SK-N-SH (cell line): Measurements from ENCODE around the gene LTBP1. TPM values are rescaled to one million over a fixed set of nuclear protein-coding genes. Genes with fewer than 3 reads are reported as not detected.

Source experiments
- CTCF ChIA-PET: fragments of 300-600, 350-600 bp; formaldehyde crosslinking; extraction: SDS; loops from one replicate; lab custom pipeline; 2021; lab: Yijun Ruan, JAX
- POLR2A ChIA-PET: fragments of 350-600 bp; sonication (Branson Sonifier 250); formaldehyde crosslinking; extraction: SDS; loops from one replicate; lab custom pipeline; 2020; ENCODE audit warnings: antibody characterized with exemption, inconsistent platforms; lab: Yijun Ruan, JAX
- DNase-seq: peaks from one replicate; pipeline ENCODE4 v3.0.0; 2012
- H2AFZ ChIP-seq: fragments of 200-600 bp; sonication (generic); 2 replicates; pipeline ENCODE4 v1.8.1; 2016; ENCODE audit warnings: antibody characterized with exemption, mild to moderate bottlenecking, low read depth
- H3F3A ChIP-seq: fragments of 200-600 bp; sonication (generic); replicated peaks from 2 replicates; pipeline ENCODE3; 2016; ENCODE audit warnings: antibody characterized with exemption, mild to moderate bottlenecking; ENCODE audit not compliant: insufficient read depth
- H3K27ac ChIP-seq, 2 experiments: fragments of 200-500 bp in 1 of 2; fragments of 200-600 bp in 1 of 2; sonication (Bioruptor generic) in 1 of 2; sonication (generic), shearing (Covaris generic) in 1 of 2; 2 replicates each; pipeline versions ENCODE4 v1.5.1 to v1.6.1; 2014 to 2016; ENCODE audit warnings: low read depth in 2 of 2, inconsistent platforms in 1 of 2, low read length in 1 of 2, mild to moderate bottlenecking in 1 of 2, mixed read lengths in 1 of 2
- H3K27me3 ChIP-seq: fragments of 200-600 bp; sonication (generic), shearing (Covaris generic); 2 replicates; pipeline ENCODE4 v1.6.1; 2016; ENCODE audit warnings: mixed run types; ENCODE audit not compliant: insufficient read depth
- H3K36me3 ChIP-seq, 2 experiments: fragments of 200-500 bp in 1 of 2; fragments of 200-600 bp in 1 of 2; sonication (Bioruptor generic) in 1 of 2; sonication (generic) in 1 of 2; replicated peaks in 1 of 2; 2 replicates each; pipeline versions ENCODE3 to v1.5.1; 2014 to 2016; ENCODE audit warnings: low read length in 1 of 2, mild to moderate bottlenecking in 1 of 2; ENCODE audit not compliant: insufficient read depth in 2 of 2, control insufficient read depth in 1 of 2
- H3K4me1 ChIP-seq, 2 experiments: fragments of 200-500 bp in 1 of 2; fragments of 200-600 bp in 1 of 2; sonication (Bioruptor generic) in 1 of 2; sonication (generic), shearing (Covaris generic) in 1 of 2; 2 replicates each; pipeline versions ENCODE4 v1.5.1 to v1.6.1; 2014 to 2016; ENCODE audit warnings: low read depth in 1 of 2, low read length in 1 of 2, mixed run types in 1 of 2; ENCODE audit not compliant: insufficient read depth in 2 of 2, control insufficient read depth in 1 of 2
- H3K4me2 ChIP-seq: fragments of 200-600 bp; sonication (generic), shearing (Covaris generic); 2 replicates; pipeline ENCODE4 v1.6.1; 2017; ENCODE audit warnings: mixed run types
- H3K4me3 ChIP-seq, 2 experiments: fragments of 200-500 bp in 1 of 2; fragments of 200-600 bp in 1 of 2; sonication (Bioruptor generic) in 1 of 2; sonication (generic), shearing (Covaris generic) in 1 of 2; 2 replicates each; pipeline versions ENCODE4 v1.5.1 to v1.8.1; 2014 to 2016; ENCODE audit warnings: low read depth in 2 of 2, inconsistent platforms in 1 of 2, low read length in 1 of 2, mild to moderate bottlenecking in 1 of 2, mixed read lengths in 1 of 2, moderate library complexity in 1 of 2
- H3K79me2 ChIP-seq: fragments of 200-600 bp; sonication (generic); 2 replicates; pipeline ENCODE4 v1.8.1; 2017; ENCODE audit warnings: mild to moderate bottlenecking; ENCODE audit not compliant: insufficient read depth
- H3K9ac ChIP-seq: fragments of 200-600 bp; sonication (generic); 2 replicates; pipeline ENCODE4 v1.6.1; 2017; ENCODE audit warnings: mixed run types
- H3K9me2 ChIP-seq: fragments of 200-600 bp; sonication (generic); 2 replicates; pipeline ENCODE4 v1.6.1; 2017; ENCODE audit warnings: mixed run types
- H3K9me3 ChIP-seq: fragments of 200-600 bp; sonication (generic); 2 replicates; pipeline ENCODE4 v1.6.1; 2017; ENCODE audit warnings: mixed run types, mild to moderate bottlenecking, moderate library complexity
- H4K20me1 ChIP-seq: fragments of 200-600 bp; sonication (generic); 2 replicates; pipeline ENCODE4 v1.6.1; 2017; ENCODE audit warnings: mild to moderate bottlenecking, mixed run types; ENCODE audit not compliant: insufficient read depth
- CHD2 ChIP-seq: fragments of 150-350 bp; IDR thresholded peaks from 2 replicates; pipeline ENCODE4 v1.6.1; 2018; ENCODE audit warnings: low read length; ENCODE audit not compliant: partially characterized antibody
- ELF1 ChIP-seq: IDR thresholded peaks from 2 replicates; pipeline ENCODE4 v1.4.0; 2012
- FOSL2 ChIP-seq: IDR thresholded peaks from 2 replicates; pipeline ENCODE4 v1.4.0; 2012; ENCODE audit warnings: low read depth, mild to moderate bottlenecking, moderate library complexity, borderline replicate concordance
- FOXJ3 ChIP-seq: sonication (generic); formaldehyde crosslinking; IDR thresholded peaks from 2 replicates; pipeline ENCODE4 v1.5.1; 2020; ENCODE audit warnings: mild to moderate bottlenecking, missing genetic modification reagents
- NFIC ChIP-seq: IDR thresholded peaks from 2 replicates; pipeline ENCODE4 v1.4.0; 2012; ENCODE audit warnings: borderline replicate concordance
- RAD21 ChIP-seq: IDR thresholded peaks from 2 replicates; pipeline ENCODE4 v1.6.1; 2012; ENCODE audit warnings: mild to moderate bottlenecking, low read length
- RCOR1 ChIP-seq: fragments of 150-350 bp; IDR thresholded peaks from 2 replicates; pipeline ENCODE4 v1.6.1; 2017; ENCODE audit warnings: antibody characterized with exemption, low read length
- TAF1 ChIP-seq: IDR thresholded peaks from 2 replicates; pipeline ENCODE4 v1.6.1; 2012; ENCODE audit warnings: low read depth, mild to moderate bottlenecking, low read length, moderate library complexity, borderline replicate concordance
- TCF12 ChIP-seq: IDR thresholded peaks from 2 replicates; pipeline ENCODE4 v1.4.0; 2012
- YY1 ChIP-seq: IDR thresholded peaks from 2 replicates; pipeline ENCODE4 v1.4.0; 2012; ENCODE audit warnings: low read depth, mild to moderate bottlenecking
- WGBS: methylation state at CpG from one replicate; pipeline ENCODE4 v1.1.6; 2017; ENCODE audit warnings: low lambda C conversion rate; 5-methylcytosine and 5-hydroxymethylcytosine counted together
- polyA plus RNA-seq, 3 experiments: library from polyadenylated mRNA; depleted of rRNA; stranded (reverse); fragments of >200 nt; gene quantifications; 2 replicates each; pipeline ENCODE4 v1.2.3, GENCODE V29; 2012
- TF ChIP-seq, protein P1 (sequence below): fragments of 200-600 bp; sonication (generic); IDR thresholded peaks from 2 replicates; pipeline ENCODE4 v1.6.1; 2017; ENCODE audit warnings: antibody characterized with exemption, mild to moderate bottlenecking, moderate library complexity
- TF ChIP-seq, protein P2 (sequence below): fragments of 150-350 bp; IDR thresholded peaks from 2 replicates; pipeline ENCODE4 v1.6.1; 2017; ENCODE audit warnings: antibody characterized with exemption, low read length, low read depth, borderline replicate concordance
- TF ChIP-seq, protein P3 (sequence below): IDR thresholded peaks from 2 replicates; pipeline ENCODE4 v1.6.1; 2012; ENCODE audit warnings: mild to moderate bottlenecking, low read depth, low read length, moderate library complexity

Gene LTBP1
- polyA plus RNA-seq, 1 of the 3 experiments (the other 2 are of a cell fraction) = 467 TPM

DNA sequence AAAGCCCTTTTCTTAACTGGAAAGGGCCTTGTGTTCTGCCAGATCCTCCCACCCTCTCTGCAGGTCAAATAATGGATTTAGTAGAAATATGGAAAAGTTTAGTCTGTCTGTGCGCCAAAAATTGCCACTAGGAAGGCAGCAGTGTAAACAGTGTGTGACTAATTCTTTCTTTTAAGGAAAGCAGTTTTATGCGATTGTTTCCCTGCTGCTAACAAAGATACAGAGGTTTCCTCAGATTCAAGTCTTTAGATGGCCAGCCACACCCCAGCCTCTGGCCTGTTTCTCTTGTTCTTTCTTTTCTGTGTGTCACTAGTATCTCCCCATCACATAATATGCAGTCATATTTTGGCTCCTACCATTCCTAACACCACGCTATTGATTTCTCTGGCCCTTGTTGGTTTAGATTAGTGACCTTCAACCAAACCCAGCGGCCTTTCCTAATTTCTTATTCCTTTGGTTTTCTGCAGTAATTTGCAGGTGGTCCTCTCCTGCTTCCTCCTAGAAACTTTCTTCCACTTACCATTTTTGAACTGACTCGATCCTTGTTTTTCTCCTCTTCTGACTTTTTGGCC is 157.4 kb downstream of the LTBP1 start:
- TF ChIP-seq CHD2 (no peak), FOSL2 (peak; percentile 24; the same call in 1 of the 2 replicates), TCF12 (no peak), RAD21 (no peak), NFIC (peak; percentile 29; the same call in 1 of the 2 replicates), FOXJ3 (no peak), ELF1 (no peak), TAF1 (no peak), RCOR1 (no peak), YY1 (no peak)
- TF ChIP-seq, protein P1, sequence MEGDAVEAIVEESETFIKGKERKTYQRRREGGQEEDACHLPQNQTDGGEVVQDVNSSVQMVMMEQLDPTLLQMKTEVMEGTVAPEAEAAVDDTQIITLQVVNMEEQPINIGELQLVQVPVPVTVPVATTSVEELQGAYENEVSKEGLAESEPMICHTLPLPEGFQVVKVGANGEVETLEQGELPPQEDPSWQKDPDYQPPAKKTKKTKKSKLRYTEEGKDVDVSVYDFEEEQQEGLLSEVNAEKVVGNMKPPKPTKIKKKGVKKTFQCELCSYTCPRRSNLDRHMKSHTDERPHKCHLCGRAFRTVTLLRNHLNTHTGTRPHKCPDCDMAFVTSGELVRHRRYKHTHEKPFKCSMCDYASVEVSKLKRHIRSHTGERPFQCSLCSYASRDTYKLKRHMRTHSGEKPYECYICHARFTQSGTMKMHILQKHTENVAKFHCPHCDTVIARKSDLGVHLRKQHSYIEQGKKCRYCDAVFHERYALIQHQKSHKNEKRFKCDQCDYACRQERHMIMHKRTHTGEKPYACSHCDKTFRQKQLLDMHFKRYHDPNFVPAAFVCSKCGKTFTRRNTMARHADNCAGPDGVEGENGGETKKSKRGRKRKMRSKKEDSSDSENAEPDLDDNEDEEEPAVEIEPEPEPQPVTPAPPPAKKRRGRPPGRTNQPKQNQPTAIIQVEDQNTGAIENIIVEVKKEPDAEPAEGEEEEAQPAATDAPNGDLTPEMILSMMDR = no peak
- TF ChIP-seq, protein P2, sequence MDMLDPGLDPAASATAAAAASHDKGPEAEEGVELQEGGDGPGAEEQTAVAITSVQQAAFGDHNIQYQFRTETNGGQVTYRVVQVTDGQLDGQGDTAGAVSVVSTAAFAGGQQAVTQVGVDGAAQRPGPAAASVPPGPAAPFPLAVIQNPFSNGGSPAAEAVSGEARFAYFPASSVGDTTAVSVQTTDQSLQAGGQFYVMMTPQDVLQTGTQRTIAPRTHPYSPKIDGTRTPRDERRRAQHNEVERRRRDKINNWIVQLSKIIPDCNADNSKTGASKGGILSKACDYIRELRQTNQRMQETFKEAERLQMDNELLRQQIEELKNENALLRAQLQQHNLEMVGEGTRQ = no peak
- TF ChIP-seq, protein P3, sequence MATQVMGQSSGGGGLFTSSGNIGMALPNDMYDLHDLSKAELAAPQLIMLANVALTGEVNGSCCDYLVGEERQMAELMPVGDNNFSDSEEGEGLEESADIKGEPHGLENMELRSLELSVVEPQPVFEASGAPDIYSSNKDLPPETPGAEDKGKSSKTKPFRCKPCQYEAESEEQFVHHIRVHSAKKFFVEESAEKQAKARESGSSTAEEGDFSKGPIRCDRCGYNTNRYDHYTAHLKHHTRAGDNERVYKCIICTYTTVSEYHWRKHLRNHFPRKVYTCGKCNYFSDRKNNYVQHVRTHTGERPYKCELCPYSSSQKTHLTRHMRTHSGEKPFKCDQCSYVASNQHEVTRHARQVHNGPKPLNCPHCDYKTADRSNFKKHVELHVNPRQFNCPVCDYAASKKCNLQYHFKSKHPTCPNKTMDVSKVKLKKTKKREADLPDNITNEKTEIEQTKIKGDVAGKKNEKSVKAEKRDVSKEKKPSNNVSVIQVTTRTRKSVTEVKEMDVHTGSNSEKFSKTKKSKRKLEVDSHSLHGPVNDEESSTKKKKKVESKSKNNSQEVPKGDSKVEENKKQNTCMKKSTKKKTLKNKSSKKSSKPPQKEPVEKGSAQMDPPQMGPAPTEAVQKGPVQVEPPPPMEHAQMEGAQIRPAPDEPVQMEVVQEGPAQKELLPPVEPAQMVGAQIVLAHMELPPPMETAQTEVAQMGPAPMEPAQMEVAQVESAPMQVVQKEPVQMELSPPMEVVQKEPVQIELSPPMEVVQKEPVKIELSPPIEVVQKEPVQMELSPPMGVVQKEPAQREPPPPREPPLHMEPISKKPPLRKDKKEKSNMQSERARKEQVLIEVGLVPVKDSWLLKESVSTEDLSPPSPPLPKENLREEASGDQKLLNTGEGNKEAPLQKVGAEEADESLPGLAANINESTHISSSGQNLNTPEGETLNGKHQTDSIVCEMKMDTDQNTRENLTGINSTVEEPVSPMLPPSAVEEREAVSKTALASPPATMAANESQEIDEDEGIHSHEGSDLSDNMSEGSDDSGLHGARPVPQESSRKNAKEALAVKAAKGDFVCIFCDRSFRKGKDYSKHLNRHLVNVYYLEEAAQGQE = no peak
- H3K79me2 ChIP-seq = no peaks in the 10 kb centered on the region
- H2AFZ ChIP-seq = peak overlapping the region; percentile 2; the same call in 1 of the 2 replicates
- peak overlapping the region; percentile 48 for H3K4me2 ChIP-seq
- H3K9ac ChIP-seq = peak overlapping the region; percentile 13
- no peaks in the 10 kb centered on the region for H4K20me1 ChIP-seq
- no peak overlapping the region for H3K4me3 ChIP-seq
- no peak for DNase-seq
- WGBS = 51% methylated on average over 5 of the region's 5 CpGs
- no peaks in the 10 kb centered on the region for H3K27me3 ChIP-seq
- H3K9me3 ChIP-seq = no peaks in the 10 kb centered on the region
- ChIA-PET POLR2A (no interaction called here), CTCF (no interaction called here)
- H3K9me2 ChIP-seq = no peaks in the 10 kb centered on the region
- peaks cover 9% of the 10 kb centered on the region for H3F3A ChIP-seq
- H3K4me1 ChIP-seq = peaks cover 16 to 31% of the 10 kb centered on the region in 2 experiments
- H3K27ac ChIP-seq = peak overlapping the region in 1 of 2 experiments; percentile 66; a peak in 2 of 4 replicates
- H3K36me3 ChIP-seq = no peaks in the 10 kb centered on the region
